Measurements from ENCODE around the gene TSC22D1.
"Not testable (repeated sequence)": the region's sequence is repeated elsewhere in the genome, so short reads cannot be mapped to it uniquely, and the experiment has no call there.

The TSC22D1 gene

DNA sequence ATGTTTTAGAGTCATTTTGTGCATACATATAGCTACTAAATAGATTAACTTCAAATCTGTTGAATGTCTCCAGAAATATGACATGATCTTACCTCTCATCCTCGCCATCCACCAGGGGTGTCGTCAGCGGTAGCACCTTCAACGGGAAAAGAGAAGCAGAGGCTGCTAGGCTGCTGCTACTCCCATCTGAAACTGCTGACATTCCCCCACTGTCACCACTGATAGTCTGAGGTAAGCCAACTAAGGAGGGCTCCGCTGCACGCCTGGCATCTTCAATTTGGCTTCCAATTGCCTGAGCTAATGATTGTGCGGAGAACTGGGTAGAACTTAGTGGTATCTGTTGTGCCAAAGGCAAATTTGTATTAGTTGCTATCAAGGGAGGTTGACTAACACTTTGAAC lies 3.1 kb downstream of the TSC22D1 start:
- DNase-seq (ENCODE audit: low read depth) = no peak

DNA sequence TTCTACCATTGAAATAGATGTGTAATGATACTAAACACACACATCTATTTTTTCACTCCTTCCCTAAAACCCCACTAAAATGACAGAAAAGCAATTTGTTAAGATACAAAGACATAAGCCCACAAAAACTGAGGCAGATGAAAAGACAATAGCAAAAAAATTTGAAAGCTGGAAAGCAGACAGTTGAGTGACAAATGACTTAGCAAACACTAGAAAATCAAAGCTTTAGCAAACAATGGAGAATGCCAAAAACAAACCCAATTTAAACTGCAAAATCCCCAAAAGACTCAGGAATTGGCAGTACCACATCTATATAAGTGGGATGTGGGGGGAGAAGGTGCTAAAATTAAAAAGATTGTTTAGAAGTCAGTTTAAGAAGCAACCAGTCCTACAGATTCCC lies 9.5 kb downstream of the TSC22D1 start:
- DNase-seq (ENCODE audit: low read depth) = no peak

DNA sequence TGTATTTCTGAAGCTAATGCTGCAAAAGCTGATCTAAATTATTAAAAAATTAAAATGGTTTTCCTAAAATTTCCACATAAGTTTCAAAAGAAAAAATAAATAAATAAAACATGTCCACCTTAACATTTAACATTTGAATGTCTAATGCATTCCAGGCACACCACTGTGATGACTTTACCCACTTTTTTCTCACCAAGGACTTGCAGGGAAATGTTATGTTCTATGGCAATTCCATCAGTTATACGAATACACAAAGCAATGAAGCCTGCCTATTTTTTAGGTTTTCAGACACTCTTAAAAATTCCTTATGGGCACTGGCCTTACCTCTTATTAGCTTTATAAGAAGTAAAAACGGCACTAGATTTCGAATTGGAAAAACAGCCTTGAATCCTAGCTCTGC lies 10.2 kb downstream of the TSC22D1 start:
- DNase-seq (ENCODE audit: low read depth) = no peak

DNA sequence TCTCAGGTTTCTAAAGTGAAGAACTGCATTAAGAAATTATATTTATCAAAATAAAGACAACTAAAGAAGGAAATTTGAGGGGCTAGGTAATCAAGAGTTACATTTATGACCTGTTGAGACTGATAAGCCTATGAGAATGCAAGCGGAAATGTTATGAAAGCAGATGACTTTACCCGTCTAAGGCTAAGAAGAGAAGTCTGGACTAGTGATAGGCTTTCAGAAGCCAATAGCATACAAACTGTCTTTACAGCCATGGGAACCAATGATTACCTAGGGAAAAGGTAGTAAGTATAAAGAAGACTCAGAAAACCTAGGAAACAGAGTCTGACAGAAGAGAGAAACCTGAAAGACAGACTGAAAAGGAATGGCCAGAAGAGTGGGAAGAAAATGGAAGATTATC lies 11.2 kb downstream of the TSC22D1 start:
- no peak for DNase-seq (ENCODE audit: low read depth)

- DNase-seq (ENCODE audit: low read depth) = not testable (repeated sequence)
Observed at GRCh38 chr13:44562853-44563252, 13.3 kb downstream of the TSC22D1 start.

DNA sequence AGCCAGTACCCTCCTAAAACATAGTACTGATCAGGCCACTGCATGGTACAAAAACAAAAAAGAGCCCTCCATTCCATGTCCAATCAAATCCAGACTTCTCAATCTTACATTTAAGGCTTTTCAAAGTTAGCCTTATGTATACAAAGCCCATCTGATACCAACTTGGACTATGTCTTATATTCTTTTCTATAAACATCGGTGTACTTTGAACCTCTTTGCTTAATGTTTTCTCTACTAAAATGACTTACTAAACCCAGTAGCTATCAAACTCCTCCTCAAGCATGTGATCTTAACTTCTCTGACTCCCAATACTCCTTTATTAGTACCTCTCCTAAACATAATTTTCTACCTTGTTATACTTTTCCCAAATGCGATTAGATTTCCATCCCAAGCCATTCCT lies 14.8 kb downstream of the TSC22D1 start:
- no peak for DNase-seq (ENCODE audit: low read depth)

DNA sequence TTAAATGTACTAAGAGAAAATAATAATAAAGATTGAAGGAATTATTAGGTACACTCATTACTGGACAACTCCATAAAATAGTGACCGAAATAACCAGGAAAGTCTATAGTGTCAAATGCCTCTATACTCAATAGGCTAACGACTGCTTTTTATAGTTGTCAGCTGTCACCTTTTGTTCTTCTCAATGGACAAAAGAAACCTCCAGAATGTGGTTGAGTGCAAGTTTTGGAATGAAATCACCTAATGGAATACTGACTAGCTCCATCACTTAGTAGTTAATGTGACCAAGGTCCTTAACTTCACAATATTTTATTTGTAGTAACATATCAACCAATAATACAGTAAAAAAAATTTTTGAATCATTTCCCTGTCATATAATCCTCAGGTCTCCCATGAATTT lies 18.1 kb downstream of the TSC22D1 start:
- DNase-seq (ENCODE audit: low read depth) = no peak

DNA sequence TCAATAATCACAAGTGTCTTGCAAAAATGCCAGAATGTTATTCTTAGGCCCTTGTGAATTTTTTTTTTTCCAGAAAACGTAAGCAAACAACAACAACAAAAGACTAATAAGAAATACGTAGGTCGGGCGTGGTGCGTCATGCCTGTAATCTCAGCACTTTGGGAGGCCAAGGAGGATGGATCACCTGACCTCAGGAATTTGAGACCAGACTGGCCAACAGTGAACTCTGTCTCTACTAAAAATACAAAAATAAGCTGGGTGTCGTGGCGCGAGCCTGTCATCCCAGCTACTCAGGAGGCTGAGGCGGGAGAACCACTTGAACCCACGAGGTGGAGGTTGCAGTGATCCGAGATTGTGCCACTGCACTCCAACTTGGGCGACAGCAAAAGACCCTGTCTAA lies 20.9 kb downstream of the TSC22D1 start:
- DNase-seq (ENCODE audit: low read depth) = no peak

DNA sequence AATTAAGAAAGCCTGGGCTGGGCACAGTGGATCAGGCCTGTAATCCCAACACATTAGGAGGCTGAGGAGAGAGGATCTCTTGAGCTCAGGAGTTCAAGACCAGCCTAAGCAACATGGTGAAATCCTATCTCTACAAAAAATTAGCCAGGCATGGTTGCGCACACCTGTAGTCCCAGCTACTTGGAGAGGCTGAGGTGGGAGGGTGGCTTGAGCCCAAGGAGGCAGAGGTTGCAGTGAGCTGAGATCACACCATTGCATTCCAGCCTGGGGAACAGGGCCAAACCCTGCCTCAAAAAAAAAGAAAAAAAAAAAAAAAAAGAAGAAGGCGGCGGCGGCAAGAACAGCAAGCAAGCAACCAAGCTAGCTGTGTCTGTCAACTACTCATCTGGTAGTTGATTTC lies 26.7 kb downstream of the TSC22D1 start:
- DNase-seq (ENCODE audit: low read depth) = no peak

- DNase-seq (ENCODE audit: low read depth) = no peak
Observed at GRCh38 chr13:44546164-44546563, 30.0 kb downstream of the TSC22D1 start.

DNA sequence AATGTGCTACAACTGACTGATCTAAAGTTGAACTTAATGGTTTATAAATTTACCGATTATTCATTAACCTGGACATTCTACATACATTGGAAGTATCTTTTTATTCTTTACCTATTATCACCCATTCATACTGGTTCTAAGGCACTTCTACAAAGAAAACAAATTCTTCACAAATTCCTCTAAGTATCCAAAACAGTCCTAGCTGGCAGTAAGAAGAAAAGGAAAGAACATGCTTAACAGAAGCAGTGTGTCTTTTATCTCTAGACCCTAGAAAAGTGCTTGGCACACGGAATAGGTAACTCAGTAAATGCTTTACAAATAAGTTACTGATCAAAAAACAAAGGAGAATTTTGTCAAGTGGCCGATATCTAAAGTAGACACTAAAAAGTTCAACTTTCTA lies 32.8 kb downstream of the TSC22D1 start:
- DNase-seq (ENCODE audit: low read depth) = no peak

DNA sequence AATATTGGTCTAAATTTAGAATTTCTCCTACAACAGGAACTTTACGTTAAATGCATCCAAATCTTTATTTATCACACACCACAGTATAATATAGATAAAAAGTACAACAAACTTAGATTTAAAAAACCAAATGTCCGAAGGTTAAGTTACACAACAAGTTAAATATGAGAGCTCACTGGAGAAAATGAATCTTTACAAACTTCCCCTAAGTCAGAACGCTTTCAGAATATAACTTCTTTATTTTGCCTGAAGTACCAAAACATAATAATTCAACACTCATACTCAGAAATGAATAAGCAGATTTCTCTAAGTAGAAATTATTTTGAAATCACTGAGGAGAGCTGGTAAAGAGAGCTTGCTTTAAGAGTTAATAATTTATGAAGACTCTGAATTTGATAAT lies 33.8 kb downstream of the TSC22D1 start:
- DNase-seq (ENCODE audit: low read depth) = no peak

GRCh38 chr13:44541601-44542000 lies 34.5 kb downstream of the TSC22D1 start:
- DNase-seq (ENCODE audit: low read depth) = no peak

DNA sequence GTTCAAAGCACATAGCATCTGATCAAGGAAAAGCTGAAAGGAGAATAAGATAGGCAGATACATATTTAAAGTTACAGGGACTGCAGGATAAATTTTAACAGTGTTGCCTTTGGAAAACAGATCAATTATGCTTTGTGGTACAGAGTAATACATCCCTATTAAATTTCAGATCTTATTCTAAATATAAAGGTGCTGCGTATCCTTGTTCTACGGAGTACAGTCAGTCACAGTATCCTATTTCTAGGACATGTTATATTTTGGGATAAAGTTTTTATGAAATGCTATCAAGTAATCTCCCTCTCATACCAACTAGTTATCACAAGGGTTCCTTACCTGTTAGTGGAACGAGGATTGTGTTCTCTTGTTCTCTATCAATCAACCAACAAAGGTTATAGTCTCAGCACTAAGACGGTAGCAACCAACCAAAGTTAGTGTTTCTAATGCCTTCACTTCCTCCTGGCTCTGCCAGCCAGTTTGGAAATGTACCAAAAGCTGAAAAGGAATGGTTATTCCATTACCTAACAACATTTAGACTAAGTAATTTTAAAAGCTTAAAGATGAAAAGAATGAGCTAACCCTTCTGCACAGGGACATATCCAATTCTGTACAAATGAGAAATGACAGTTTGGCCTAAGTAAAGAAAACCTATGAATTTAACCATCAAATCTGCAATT lies 35.2 kb downstream of the TSC22D1 start:
- DNase-seq (ENCODE audit: low read depth) = no peak

- DNase-seq (ENCODE audit: low read depth) = no peak
Observed at GRCh38 chr13:44537248-44537647, 38.9 kb downstream of the TSC22D1 start.

- no peak for DNase-seq (ENCODE audit: low read depth)
Observed at GRCh38 chr13:44523146-44524015, 52.7 kb downstream of the TSC22D1 start.

DNA sequence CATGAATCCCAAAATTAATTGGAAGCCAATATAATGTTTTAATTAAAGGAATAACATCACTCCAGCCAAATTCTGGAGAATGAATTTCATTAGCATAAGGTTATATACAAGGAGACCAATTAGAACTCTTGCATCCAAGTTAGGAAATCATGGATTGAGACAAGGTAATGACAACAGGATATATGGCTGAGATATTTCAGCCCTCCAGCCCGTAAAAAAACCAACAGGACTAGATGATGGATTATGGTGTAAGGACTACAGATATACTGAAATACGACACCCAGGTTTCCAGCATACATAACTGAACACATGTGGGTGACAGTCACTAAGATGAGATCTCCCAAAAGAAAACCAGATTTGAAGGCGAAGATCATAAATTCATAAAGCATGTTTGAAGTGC lies 56.5 kb downstream of the TSC22D1 start:
- DNase-seq (ENCODE audit: low read depth) = no peak

DNA sequence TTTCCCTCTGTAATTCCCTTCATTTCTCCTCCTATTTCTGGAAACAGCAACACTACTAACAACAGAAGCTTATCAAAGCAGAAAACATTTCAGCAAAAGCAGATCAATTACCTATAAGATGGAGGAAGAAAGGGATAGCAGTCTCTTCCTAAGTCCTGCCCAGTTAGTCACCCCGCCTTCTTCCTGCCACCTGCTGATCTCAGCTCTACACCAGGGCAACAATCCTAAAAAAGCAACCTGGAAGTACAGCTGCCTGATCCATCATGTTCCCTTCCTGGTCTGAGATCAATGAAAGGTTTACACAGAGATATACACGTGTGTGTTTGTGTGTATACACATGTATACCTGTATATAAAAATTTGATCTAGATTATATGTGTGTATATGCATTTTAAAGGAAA lies 59.4 kb downstream of the TSC22D1 start:
- DNase-seq (ENCODE audit: low read depth) = no peak

GRCh38 chr13:44514278-44514677 lies 61.9 kb downstream of the TSC22D1 start:
- DNase-seq (ENCODE audit: low read depth) = no peak

DNA sequence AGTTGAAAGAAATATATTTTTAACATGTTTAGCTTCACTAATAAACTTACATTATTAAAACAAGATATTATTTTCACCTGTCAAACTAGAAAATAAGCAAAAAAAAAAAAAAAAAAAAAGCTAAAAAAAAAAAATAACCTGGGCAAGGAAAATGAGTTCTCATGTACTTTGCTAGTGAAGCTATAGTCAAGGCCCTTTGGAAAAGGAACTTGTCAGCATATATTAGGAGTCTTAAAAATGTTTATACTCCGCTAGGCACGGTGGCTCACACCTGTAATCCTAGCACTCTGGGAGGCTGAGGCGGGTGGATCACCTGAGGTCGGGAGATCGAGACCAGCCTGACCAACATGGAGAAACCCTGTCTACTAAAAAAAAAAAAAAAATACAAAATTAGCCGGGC lies 66.3 kb downstream of the TSC22D1 start:
- not testable (repeated sequence) for DNase-seq (ENCODE audit: low read depth)

DNA sequence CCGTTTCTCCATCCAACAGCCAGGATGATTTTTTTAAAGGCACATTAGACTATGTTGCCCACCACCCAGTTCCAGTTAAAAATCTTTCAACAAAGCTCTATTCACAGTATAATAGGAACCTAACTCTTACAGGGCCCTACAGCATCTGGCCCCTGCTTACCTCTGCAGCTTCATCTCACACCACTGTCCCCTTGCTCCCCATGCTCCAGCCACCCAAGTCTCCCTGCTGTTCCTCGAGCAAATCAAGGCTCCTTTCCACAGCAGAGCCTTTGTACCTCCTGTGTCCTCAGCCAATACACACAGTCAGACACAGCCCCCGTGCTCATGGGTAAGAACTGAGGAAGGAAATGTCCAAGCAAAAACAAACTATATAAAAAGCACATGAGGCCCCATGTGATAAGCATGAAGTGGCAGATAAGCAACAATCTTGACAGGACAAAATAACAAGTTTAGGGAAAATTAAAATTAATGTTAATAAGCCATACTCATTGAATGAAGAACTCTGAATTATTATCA lies 67.5 kb downstream of the TSC22D1 start:
- no peak for DNase-seq (ENCODE audit: low read depth)

DNA sequence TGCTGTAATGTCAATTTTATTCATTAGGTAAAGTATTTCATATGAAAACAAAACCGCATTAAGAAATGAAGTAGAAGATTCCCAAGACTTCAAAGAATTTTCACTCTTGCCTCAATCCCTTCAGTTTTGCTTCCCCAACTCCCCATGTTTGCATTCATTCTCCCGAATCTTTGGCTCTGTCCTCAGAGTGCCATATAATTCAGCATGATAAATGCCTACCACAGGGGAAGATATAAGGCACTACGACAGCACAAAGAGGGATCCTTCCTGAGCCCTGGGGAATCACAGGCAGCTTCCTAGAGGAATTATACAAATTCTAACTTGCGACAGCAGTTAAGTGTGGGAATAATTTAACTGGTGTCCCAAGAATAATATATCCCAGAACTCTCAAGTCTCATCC lies 68.5 kb downstream of the TSC22D1 start:
- DNase-seq (ENCODE audit: low read depth) = no peak

DNA sequence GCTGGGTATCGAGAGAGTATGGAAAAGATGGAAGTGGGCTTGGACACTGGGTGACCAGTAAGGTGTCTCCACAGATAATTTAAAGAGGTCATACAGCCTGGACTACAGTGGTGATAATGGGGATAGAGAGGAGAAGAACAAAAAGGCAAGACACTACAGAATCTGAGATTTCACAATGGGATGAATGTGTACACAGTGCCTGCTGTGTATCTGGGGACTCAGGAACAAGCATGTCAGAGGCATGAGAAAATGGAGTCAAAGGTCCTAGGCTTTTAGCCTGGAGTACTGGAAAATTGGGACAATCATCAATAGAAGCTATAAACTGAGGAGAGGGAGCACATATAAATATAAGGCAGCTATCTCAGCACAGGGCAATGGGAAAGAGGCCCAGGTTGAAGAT lies 69.4 kb downstream of the TSC22D1 start:
- no peak for DNase-seq (ENCODE audit: low read depth)
